Astrocyte of the cerebellum (primary cell): ENCODE measurements around the gene NXNL1.

Experiments
- DNase-seq: peaks from one replicate; pipeline ENCODE4 v3.0.0-alpha.2; 2011; ENCODE audit warnings: low read depth
- H3K4me3 ChIP-seq: 2 replicates; pipeline ENCODE4 v1.5.1; 2011; ENCODE audit warnings: mild to moderate bottlenecking, low read depth, low read length, moderate library complexity
- CTCF ChIP-seq: IDR thresholded peaks from 2 replicates; pipeline ENCODE4 v1.5.1; 2012; ENCODE audit warnings: low read length, low read depth, moderate library complexity, mild to moderate bottlenecking; ENCODE audit errors: missing control alignments
- in situ Hi-C: cut with HindIII; loops from 2 replicates; pipeline ENCODE4 v1.10.0; 2017; ENCODE audit warnings: low sequenced_read_pairs

The NXNL1 gene

GRCh38 chr19:17467471-17468301, 7.0 kb upstream of the NXNL1 start:
- H3K4me3 ChIP-seq, result no peak overlapping the region
- TF ChIP-seq CTCF, result no peak
- in situ Hi-C loops, result no loop called here
- no peak for DNase-seq

GRCh38 chr19:17466487-17466850, 5.7 kb upstream of the NXNL1 start:
- H3K4me3 ChIP-seq, result no peak overlapping the region
- in situ Hi-C loops, result no loop called here
- TF ChIP-seq CTCF, result no peak
- DNase-seq, result no peak

GRCh38 chr19:17458970-17459369, 1.8 kb downstream of the NXNL1 start:
- no peak for DNase-seq
- in situ Hi-C loops, result no loop called here
- TF ChIP-seq CTCF, result no peak
- no peak overlapping the region for H3K4me3 ChIP-seq

GRCh38 chr19:17457616-17458015, 3.1 kb downstream of the NXNL1 start:
- no peak overlapping the region for H3K4me3 ChIP-seq
- in situ Hi-C loops, result no loop called here
- no peak for DNase-seq
- no peak for TF ChIP-seq CTCF

- no peak overlapping the region for H3K4me3 ChIP-seq
- in situ Hi-C loops, result no loop called here
- DNase-seq, result no peak
Observed at GRCh38 chr19:17456127-17456526, 4.6 kb downstream of the NXNL1 start.

More at GRCh38 chr19:17456127-17456526, 4.6 kb downstream of the NXNL1 start:
- no peak for TF ChIP-seq CTCF
